Measurements from ENCODE around the gene LRIF1.
"Not testable (repeated sequence)": the region's sequence is repeated elsewhere in the genome, so short reads cannot be mapped to it uniquely, and the experiment has no call there.

Gene LRIF1

GRCh38 chr1:110936567-110936966, 27.2 kb downstream of the LRIF1 start:
- Histone ChIP-seq H3K27ac (ENCODE audit: low read depth, low read length) (no peak overlapping the region), H3K4me1 (ENCODE audit: control insufficient read depth, insufficient read depth, low read length) (no peaks in the 10 kb centered on the region), H3K9ac (ENCODE audit: low read length) (no peak overlapping the region), H3K4me3 (ENCODE audit: low read length) (no peak overlapping the region), H3K27me3 (ENCODE audit: control insufficient read depth, insufficient read depth, low read length) (no peaks in the 10 kb centered on the region), H3K36me3 (ENCODE audit: control insufficient read depth, insufficient read depth, low read length) (no peaks in the 10 kb centered on the region)

- H3K9ac ChIP-seq (ENCODE audit: low read length); H3K36me3 ChIP-seq (ENCODE audit: control insufficient read depth, insufficient read depth, low read length); H3K27me3 ChIP-seq (ENCODE audit: control insufficient read depth, insufficient read depth, low read length); H3K4me1 ChIP-seq (ENCODE audit: control insufficient read depth, insufficient read depth, low read length); H3K4me3 ChIP-seq (ENCODE audit: low read length); H3K27ac ChIP-seq (ENCODE audit: low read depth, low read length): not testable (repeated sequence)
Measured at GRCh38 chr1:110931097-110931496, 32.6 kb downstream of the LRIF1 start.

- H3K36me3 ChIP-seq (ENCODE audit: control insufficient read depth, insufficient read depth, low read length) = no peaks in the 10 kb centered on the region
- H3K27ac ChIP-seq (ENCODE audit: low read depth, low read length) = no peak overlapping the region
- no peak overlapping the region for H3K9ac ChIP-seq (ENCODE audit: low read length)
- no peaks in the 10 kb centered on the region for H3K27me3 ChIP-seq (ENCODE audit: control insufficient read depth, insufficient read depth, low read length)
- no peaks in the 10 kb centered on the region for H3K4me1 ChIP-seq (ENCODE audit: control insufficient read depth, insufficient read depth, low read length)
- H3K4me3 ChIP-seq (ENCODE audit: low read length) = no peak overlapping the region
Measured at GRCh38 chr1:110928904-110929303, 34.8 kb downstream of the LRIF1 start.

GRCh38 chr1:110928191-110928590, 35.5 kb downstream of the LRIF1 start:
- Histone ChIP-seq H3K27ac (ENCODE audit: low read depth, low read length) (no peak overlapping the region), H3K36me3 (ENCODE audit: control insufficient read depth, insufficient read depth, low read length) (no peaks in the 10 kb centered on the region), H3K4me1 (ENCODE audit: control insufficient read depth, insufficient read depth, low read length) (no peaks in the 10 kb centered on the region), H3K4me3 (ENCODE audit: low read length) (no peak overlapping the region), H3K27me3 (ENCODE audit: control insufficient read depth, insufficient read depth, low read length) (no peaks in the 10 kb centered on the region), H3K9ac (ENCODE audit: low read length) (no peak overlapping the region)

GRCh38 chr1:110927484-110928075, 36.1 kb downstream of the LRIF1 start:
- Histone ChIP-seq H3K4me1 (ENCODE audit: control insufficient read depth, insufficient read depth, low read length) (no peaks in the 10 kb centered on the region), H3K27ac (ENCODE audit: low read depth, low read length) (no peak overlapping the region), H3K9ac (ENCODE audit: low read length) (no peak overlapping the region), H3K36me3 (ENCODE audit: control insufficient read depth, insufficient read depth, low read length) (no peaks in the 10 kb centered on the region), H3K27me3 (ENCODE audit: control insufficient read depth, insufficient read depth, low read length) (no peaks in the 10 kb centered on the region), H3K4me3 (ENCODE audit: low read length) (no peak overlapping the region)

- H3K4me3 ChIP-seq (ENCODE audit: low read length) = no peak overlapping the region
- no peaks in the 10 kb centered on the region for H3K27me3 ChIP-seq (ENCODE audit: control insufficient read depth, insufficient read depth, low read length)
- H3K9ac ChIP-seq (ENCODE audit: low read length) = no peak overlapping the region
- H3K36me3 ChIP-seq (ENCODE audit: control insufficient read depth, insufficient read depth, low read length) = no peaks in the 10 kb centered on the region
- no peaks in the 10 kb centered on the region for H3K4me1 ChIP-seq (ENCODE audit: control insufficient read depth, insufficient read depth, low read length)
- no peak overlapping the region for H3K27ac ChIP-seq (ENCODE audit: low read depth, low read length)
Measured at GRCh38 chr1:110921953-110922352, 41.8 kb downstream of the LRIF1 start.

- H3K4me1 ChIP-seq (ENCODE audit: control insufficient read depth, insufficient read depth, low read length) = no peaks in the 10 kb centered on the region
- H3K27ac ChIP-seq (ENCODE audit: low read depth, low read length) = no peak overlapping the region
- H3K36me3 ChIP-seq (ENCODE audit: control insufficient read depth, insufficient read depth, low read length) = no peaks in the 10 kb centered on the region
- no peak overlapping the region for H3K4me3 ChIP-seq (ENCODE audit: low read length)
- H3K9ac ChIP-seq (ENCODE audit: low read length) = no peak overlapping the region
- no peaks in the 10 kb centered on the region for H3K27me3 ChIP-seq (ENCODE audit: control insufficient read depth, insufficient read depth, low read length)
Measured at GRCh38 chr1:110918016-110918415, 45.7 kb downstream of the LRIF1 start.

- no peaks in the 10 kb centered on the region for H3K27me3 ChIP-seq (ENCODE audit: control insufficient read depth, insufficient read depth, low read length)
- no peak overlapping the region for H3K4me3 ChIP-seq (ENCODE audit: low read length)
Measured at GRCh38 chr1:110916669-110917306, 46.9 kb downstream of the LRIF1 start.

GRCh38 chr1:110916274-110916668, 47.5 kb downstream of the LRIF1 start:
- H3K9ac ChIP-seq (ENCODE audit: low read length) = no peak overlapping the region

More at GRCh38 chr1:110916669-110917306, 46.9 kb downstream of the LRIF1 start:
- H3K27ac ChIP-seq (ENCODE audit: low read depth, low read length) = no peak overlapping the region
- H3K36me3 ChIP-seq (ENCODE audit: control insufficient read depth, insufficient read depth, low read length) = no peaks in the 10 kb centered on the region
- H3K9ac ChIP-seq (ENCODE audit: low read length) = no peak overlapping the region
- no peaks in the 10 kb centered on the region for H3K4me1 ChIP-seq (ENCODE audit: control insufficient read depth, insufficient read depth, low read length)

GRCh38 chr1:110915804-110916203, 47.9 kb downstream of the LRIF1 start:
- no peaks in the 10 kb centered on the region for H3K4me1 ChIP-seq (ENCODE audit: control insufficient read depth, insufficient read depth, low read length)
- H3K9ac ChIP-seq (ENCODE audit: low read length) = no peak overlapping the region
- no peaks in the 10 kb centered on the region for H3K36me3 ChIP-seq (ENCODE audit: control insufficient read depth, insufficient read depth, low read length)
- H3K4me3 ChIP-seq (ENCODE audit: low read length) = no peak overlapping the region
- H3K27me3 ChIP-seq (ENCODE audit: control insufficient read depth, insufficient read depth, low read length) = no peaks in the 10 kb centered on the region
- no peak overlapping the region for H3K27ac ChIP-seq (ENCODE audit: low read depth, low read length)

More at GRCh38 chr1:110916274-110916668, 47.5 kb downstream of the LRIF1 start:
- H3K36me3 ChIP-seq (ENCODE audit: control insufficient read depth, insufficient read depth, low read length) = no peaks in the 10 kb centered on the region
- no peaks in the 10 kb centered on the region for H3K27me3 ChIP-seq (ENCODE audit: control insufficient read depth, insufficient read depth, low read length)
- no peak overlapping the region for H3K27ac ChIP-seq (ENCODE audit: low read depth, low read length)
- no peaks in the 10 kb centered on the region for H3K4me1 ChIP-seq (ENCODE audit: control insufficient read depth, insufficient read depth, low read length)
- no peak overlapping the region for H3K4me3 ChIP-seq (ENCODE audit: low read length)

- no peak overlapping the region for H3K9ac ChIP-seq (ENCODE audit: low read length)
- no peaks in the 10 kb centered on the region for H3K36me3 ChIP-seq (ENCODE audit: control insufficient read depth, insufficient read depth, low read length)
- no peak overlapping the region for H3K27ac ChIP-seq (ENCODE audit: low read depth, low read length)
- H3K4me3 ChIP-seq (ENCODE audit: low read length) = no peak overlapping the region
- no peaks in the 10 kb centered on the region for H3K27me3 ChIP-seq (ENCODE audit: control insufficient read depth, insufficient read depth, low read length)
- H3K4me1 ChIP-seq (ENCODE audit: control insufficient read depth, insufficient read depth, low read length) = no peaks in the 10 kb centered on the region
Measured at GRCh38 chr1:110914676-110915075, 49.0 kb downstream of the LRIF1 start.

GRCh38 chr1:110912784-110913183, 50.9 kb downstream of the LRIF1 start:
- H3K4me1 ChIP-seq (ENCODE audit: control insufficient read depth, insufficient read depth, low read length) = no peaks in the 10 kb centered on the region
- no peak overlapping the region for H3K27ac ChIP-seq (ENCODE audit: low read depth, low read length)
- H3K27me3 ChIP-seq (ENCODE audit: control insufficient read depth, insufficient read depth, low read length) = no peaks in the 10 kb centered on the region
- no peaks in the 10 kb centered on the region for H3K36me3 ChIP-seq (ENCODE audit: control insufficient read depth, insufficient read depth, low read length)
- no peak overlapping the region for H3K9ac ChIP-seq (ENCODE audit: low read length)
- no peak overlapping the region for H3K4me3 ChIP-seq (ENCODE audit: low read length)

GRCh38 chr1:110903853-110904500, 59.7 kb downstream of the LRIF1 start:
- Histone ChIP-seq H3K4me1 (ENCODE audit: control insufficient read depth, insufficient read depth, low read length) (no peaks in the 10 kb centered on the region), H3K36me3 (ENCODE audit: control insufficient read depth, insufficient read depth, low read length) (no peaks in the 10 kb centered on the region), H3K9ac (ENCODE audit: low read length) (no peak overlapping the region), H3K4me3 (ENCODE audit: low read length) (no peak overlapping the region), H3K27me3 (ENCODE audit: control insufficient read depth, insufficient read depth, low read length) (no peaks in the 10 kb centered on the region), H3K27ac (ENCODE audit: low read depth, low read length) (no peak overlapping the region)
